ENCODE results near the gene PDE6A. TPM values are rescaled to one million over a fixed set of nuclear protein-coding genes. Genes with fewer than 3 reads are reported as not detected.

The PDE6A gene
- polyA plus RNA-seq, 3 donors = 0.01 TPM; not detected in 2

- Histone ChIP-seq H3K4me1 (ENCODE audit: control insufficient read depth in 1 of 2, insufficient read depth in 2 of 2, low read length in 2 of 2) (no peaks in the 10 kb centered on the region), H4K20me1 (ENCODE audit: insufficient read depth, low read length) (no peaks in the 10 kb centered on the region), H3K9ac (ENCODE audit: insufficient read depth, low read length, poor library complexity, severe bottlenecking) (no peak overlapping the region), H3K36me3 (replicated peaks in 1 of 2; ENCODE audit: control insufficient read depth in 1 of 2, insufficient read depth in 2 of 2, low read length in 2 of 2) (peaks cover 31 to 66% of the 10 kb centered on the region in 2 donors), H3K4me3 (replicated peaks in 1 of 3; ENCODE audit: low read depth in 2 of 3, low read length in 3 of 3) (no peak overlapping the region), H3K27ac (ENCODE audit: low read depth in 1 of 2, low read length in 2 of 2) (no peak overlapping the region), H3K79me2 (ENCODE audit: insufficient read depth, low read length) (peaks cover 4% of the 10 kb centered on the region), H3K27me3 (ENCODE audit: control insufficient read depth in 2 of 2, insufficient read depth in 2 of 2, low read length in 2 of 2) (no peaks in the 10 kb centered on the region), H3K4me2 (replicated peaks; ENCODE audit: extremely low read depth, low read length, poor library complexity, severe bottlenecking) (no peak overlapping the region), H2AFZ (ENCODE audit: insufficient read depth, low read depth, low read length, poor library complexity, severe bottlenecking) (no peak overlapping the region), H3K9me3 (replicated peaks in 1 of 2; ENCODE audit: control insufficient read depth in 1 of 2, insufficient read depth in 1 of 2, low read length in 2 of 2) (no peaks in the 10 kb centered on the region)
- WGBS (ENCODE audit: insufficient coverage) = no CpG with 5 or more reads among the region's 1 CpG
- DNase-seq = no peak
- intact Hi-C loops (cut with micrococcal nuclease) = no loop called here
- H3K36me3 Mint-ChIP-seq = peaks cover 54 to 61% of the 10 kb centered on the region in 2 donors
- H3K4me1 Mint-ChIP-seq = no peaks in the 10 kb centered on the region
- H3K27ac Mint-ChIP-seq = peak overlapping the region in 1 of 7 donors; percentile 15
- no peaks in the 10 kb centered on the region for H3K27me3 Mint-ChIP-seq (ENCODE audit: low read depth in 3 of 3)
- no peak overlapping the region for H3K4me3 Mint-ChIP-seq
- TF ChIP-seq CTCF (IDR thresholded peaks at IDR 0.05) = no peak
- H3K9me3 Mint-ChIP-seq = no peaks in the 10 kb centered on the region
Measured at GRCh38 chr5:149979896-149980295, 35.3 kb upstream of the PDE6A start.

- no peak overlapping the region for H3K4me3 Mint-ChIP-seq
- H3K4me1 Mint-ChIP-seq = no peaks in the 10 kb centered on the region
- no peak overlapping the region for H3K27ac Mint-ChIP-seq
- peaks cover 8% of the 10 kb centered on the region for H3K79me2 ChIP-seq (ENCODE audit: insufficient read depth, low read length)
- no peaks in the 10 kb centered on the region for H3K27me3 ChIP-seq (ENCODE audit: control insufficient read depth in 2 of 2, insufficient read depth in 2 of 2, low read length in 2 of 2)
- no peak overlapping the region for H3K4me3 ChIP-seq (replicated peaks in 1 of 3; ENCODE audit: low read depth in 2 of 3, low read length in 3 of 3)
- peaks cover 41 to 55% of the 10 kb centered on the region in 2 donors for H3K36me3 Mint-ChIP-seq
- intact Hi-C loops (cut with micrococcal nuclease) = no loop called here
- H3K4me2 ChIP-seq (replicated peaks; ENCODE audit: extremely low read depth, low read length, poor library complexity, severe bottlenecking) = no peak overlapping the region
- no peak overlapping the region for H2AFZ ChIP-seq (ENCODE audit: insufficient read depth, low read depth, low read length, poor library complexity, severe bottlenecking)
- H3K36me3 ChIP-seq (replicated peaks in 1 of 2; ENCODE audit: control insufficient read depth in 1 of 2, insufficient read depth in 2 of 2, low read length in 2 of 2) = peaks cover 22 to 40% of the 10 kb centered on the region in 2 donors
- no peaks in the 10 kb centered on the region for H3K4me1 ChIP-seq (ENCODE audit: control insufficient read depth in 1 of 2, insufficient read depth in 2 of 2, low read length in 2 of 2)
- no peak for TF ChIP-seq CTCF (IDR thresholded peaks at IDR 0.05)
- H3K27ac ChIP-seq (ENCODE audit: low read depth in 1 of 2, low read length in 2 of 2) = no peak overlapping the region
- no peaks in the 10 kb centered on the region for H3K9me3 ChIP-seq (replicated peaks in 1 of 2; ENCODE audit: control insufficient read depth in 1 of 2, insufficient read depth in 1 of 2, low read length in 2 of 2)
- WGBS (ENCODE audit: insufficient coverage) = 79% methylated on average over 2 of the region's 2 CpGs
- H3K9me3 Mint-ChIP-seq = no peaks in the 10 kb centered on the region
- H4K20me1 ChIP-seq (ENCODE audit: insufficient read depth, low read length) = no peaks in the 10 kb centered on the region
- H3K9ac ChIP-seq (ENCODE audit: insufficient read depth, low read length, poor library complexity, severe bottlenecking) = no peak overlapping the region
- DNase-seq = no peak
- no peaks in the 10 kb centered on the region for H3K27me3 Mint-ChIP-seq (ENCODE audit: low read depth in 3 of 3)
Measured at GRCh38 chr5:149975409-149975808, 30.8 kb upstream of the PDE6A start.

Data from CD14-positive monocyte (primary cell).